ENCODE results near the gene CCNK.

CCNK gene

DNA sequence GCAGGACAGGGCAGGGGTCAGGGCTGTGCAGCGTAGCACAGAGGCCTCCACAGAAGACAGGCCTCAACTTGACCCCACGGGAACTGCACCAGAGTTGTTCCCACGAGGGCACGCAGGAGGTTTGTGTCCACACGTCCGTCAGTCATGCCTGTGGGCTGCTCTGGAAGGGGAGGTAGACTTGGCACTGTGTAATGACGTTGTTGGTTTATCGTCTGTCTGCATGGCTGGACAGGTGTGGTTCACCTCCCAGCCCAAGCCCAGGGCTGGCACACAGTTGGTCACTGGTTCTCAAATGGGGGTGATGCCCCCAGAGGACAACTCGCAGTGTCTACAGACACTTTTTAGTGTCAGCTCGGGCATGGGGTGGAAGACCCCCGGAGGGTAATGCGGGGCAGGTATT is 45.8 kb downstream of the CCNK start:
- Histone ChIP-seq H3K4me1 (ENCODE audit: insufficient read depth, low read length, severe bottlenecking) (no peaks in the 10 kb centered on the region), H3K27ac (ENCODE audit: low read depth, low read length, poor library complexity, severe bottlenecking) (no peak overlapping the region), H3K36me3 (ENCODE audit: insufficient read depth, low read length) (no peaks in the 10 kb centered on the region), H3F3A (ENCODE audit: insufficient read depth, low read length) (no peaks in the 10 kb centered on the region), H3K27me3 (ENCODE audit: insufficient read depth, low read length) (0 out of 2 replicates have a peak, but pooled peaks cover 3% of the 10 kb centered on the region), H3K79me2 (ENCODE audit: insufficient read depth, low read length) (no peaks in the 10 kb centered on the region), H3K9me2 (ENCODE audit: low read depth, low read length) (no peaks in the 10 kb centered on the region), H4K20me1 (ENCODE audit: insufficient read depth, low read length) (no peaks in the 10 kb centered on the region), H3K9ac (ENCODE audit: low read length) (no peak overlapping the region), H3K4me2 (ENCODE audit: low read length) (no peak overlapping the region), H3K9me3 (ENCODE audit: low read length) (no peaks in the 10 kb centered on the region), H3K4me3 (ENCODE audit: low read depth, low read length, poor library complexity, severe bottlenecking) (no peak overlapping the region), H2AFZ (ENCODE audit: low read length) (no peak overlapping the region)
- TF ChIP-seq CTCF (IDR thresholded peaks at IDR 0.05; ENCODE audit: low read length), result no peak
- TF ChIP-seq EZH2 (IDR thresholded peaks at IDR 0.05; ENCODE audit: borderline replicate concordance, low read length), result no peak

DNA sequence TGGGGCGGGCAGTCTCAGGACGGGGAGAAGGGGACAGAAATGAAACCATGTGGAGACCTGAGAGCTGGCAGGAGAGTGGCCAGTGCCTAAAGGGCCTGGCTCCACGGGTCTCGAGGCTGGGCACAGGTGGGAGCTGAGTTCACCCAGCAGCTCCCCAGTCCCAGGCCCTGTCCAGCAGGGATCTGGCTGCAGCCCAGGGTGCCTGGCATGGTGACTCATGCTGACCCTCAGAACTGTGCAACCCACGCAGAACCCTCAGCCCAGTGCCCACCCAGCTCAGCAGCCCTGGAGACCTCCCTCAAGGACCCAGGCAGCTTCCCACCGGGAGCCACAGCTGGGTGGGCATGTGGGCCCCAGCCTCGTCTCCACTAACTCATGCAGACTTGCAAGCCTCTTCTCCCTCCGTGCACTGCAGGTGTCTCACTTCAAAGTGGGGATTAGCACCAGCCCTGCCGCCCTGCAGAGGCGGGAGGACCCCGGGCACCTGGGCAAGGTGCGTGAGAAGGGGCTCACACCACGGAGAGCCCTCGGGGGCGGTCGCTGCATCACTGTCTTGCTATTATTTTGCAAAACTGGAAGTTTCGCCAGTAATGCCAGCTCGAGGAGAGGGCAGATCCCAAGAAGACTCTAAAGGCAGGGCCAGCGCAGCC is 46.3 kb downstream of the CCNK start:
- Histone ChIP-seq H3K27ac (ENCODE audit: low read depth, low read length, poor library complexity, severe bottlenecking) (no peak overlapping the region), H3K79me2 (ENCODE audit: insufficient read depth, low read length) (no peaks in the 10 kb centered on the region), H3K4me3 (ENCODE audit: low read depth, low read length, poor library complexity, severe bottlenecking) (no peak overlapping the region), H4K20me1 (ENCODE audit: insufficient read depth, low read length) (no peaks in the 10 kb centered on the region), H3K4me2 (ENCODE audit: low read length) (no peak overlapping the region), H3K9me2 (ENCODE audit: low read depth, low read length) (no peaks in the 10 kb centered on the region), H3K4me1 (ENCODE audit: insufficient read depth, low read length, severe bottlenecking) (no peaks in the 10 kb centered on the region), H3K36me3 (ENCODE audit: insufficient read depth, low read length) (no peaks in the 10 kb centered on the region), H3K9me3 (ENCODE audit: low read length) (no peaks in the 10 kb centered on the region), H3K9ac (ENCODE audit: low read length) (no peak overlapping the region), H2AFZ (ENCODE audit: low read length) (no peak overlapping the region), H3K27me3 (ENCODE audit: insufficient read depth, low read length) (0 out of 2 replicates have a peak, but pooled peaks cover 3% of the 10 kb centered on the region), H3F3A (ENCODE audit: insufficient read depth, low read length) (no peaks in the 10 kb centered on the region)
- no peak for TF ChIP-seq CTCF (IDR thresholded peaks at IDR 0.05; ENCODE audit: low read length)
- TF ChIP-seq EZH2 (IDR thresholded peaks at IDR 0.05; ENCODE audit: borderline replicate concordance, low read length), result no peak

GRCh38 chr14:99529899-99530298 is 48.7 kb downstream of the CCNK start:
- Histone ChIP-seq H3K4me1 (ENCODE audit: insufficient read depth, low read length, severe bottlenecking) (no peaks in the 10 kb centered on the region), H3F3A (ENCODE audit: insufficient read depth, low read length) (no peaks in the 10 kb centered on the region), H3K36me3 (ENCODE audit: insufficient read depth, low read length) (no peaks in the 10 kb centered on the region), H3K9me3 (ENCODE audit: low read length) (no peaks in the 10 kb centered on the region), H3K4me3 (ENCODE audit: low read depth, low read length, poor library complexity, severe bottlenecking) (no peak overlapping the region), H3K79me2 (ENCODE audit: insufficient read depth, low read length) (no peaks in the 10 kb centered on the region), H3K27me3 (ENCODE audit: insufficient read depth, low read length) (no peaks in the 10 kb centered on the region), H3K9me2 (ENCODE audit: low read depth, low read length) (no peaks in the 10 kb centered on the region), H3K9ac (ENCODE audit: low read length) (no peak overlapping the region), H3K27ac (ENCODE audit: low read depth, low read length, poor library complexity, severe bottlenecking) (no peak overlapping the region), H4K20me1 (ENCODE audit: insufficient read depth, low read length) (no peaks in the 10 kb centered on the region), H2AFZ (ENCODE audit: low read length) (no peak overlapping the region), H3K4me2 (ENCODE audit: low read length) (no peak overlapping the region)
- TF ChIP-seq CTCF (IDR thresholded peaks at IDR 0.05; ENCODE audit: low read length), result no peak; the same call in 1 of the 2 replicates
- TF ChIP-seq EZH2 (IDR thresholded peaks at IDR 0.05; ENCODE audit: borderline replicate concordance, low read length), result no peak
